ENCODE measurements around the gene TMEM242. TPM values are rescaled to one million over a fixed set of nuclear protein-coding genes. Genes with fewer than 3 reads are reported as not detected.

The TMEM242 gene
- total RNA-seq, 2 donors from 2014 or later = 12.4 to 14.5 TPM

DNA sequence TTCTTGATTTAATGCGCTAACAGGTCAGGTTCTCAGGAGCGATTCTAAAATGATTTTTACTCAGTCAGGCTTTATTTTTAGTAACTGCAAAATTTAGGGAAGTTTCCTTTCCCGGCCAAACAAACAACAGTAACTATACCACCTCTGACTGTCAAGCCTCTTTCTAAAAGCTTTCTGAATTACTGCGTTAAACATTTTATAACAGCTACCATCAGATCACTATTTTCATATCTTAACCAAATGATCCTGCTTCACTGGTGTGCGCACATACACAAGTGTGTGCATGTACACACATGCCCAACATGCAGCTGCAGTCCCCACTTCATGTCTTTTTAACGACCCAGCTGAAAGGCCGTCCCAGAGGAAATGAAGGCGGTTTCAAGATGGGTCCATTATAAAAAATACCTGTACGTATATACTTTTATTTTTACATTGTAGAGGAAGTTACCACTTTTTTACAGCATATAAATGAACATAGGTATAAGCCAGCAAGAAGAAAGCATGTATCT, 25.0 kb downstream of the TMEM242 start:
- intact Hi-C loops (cut with DNase I) = no loop called here
- DNase-seq (no peak), ATAC-seq (no peak)

DNA sequence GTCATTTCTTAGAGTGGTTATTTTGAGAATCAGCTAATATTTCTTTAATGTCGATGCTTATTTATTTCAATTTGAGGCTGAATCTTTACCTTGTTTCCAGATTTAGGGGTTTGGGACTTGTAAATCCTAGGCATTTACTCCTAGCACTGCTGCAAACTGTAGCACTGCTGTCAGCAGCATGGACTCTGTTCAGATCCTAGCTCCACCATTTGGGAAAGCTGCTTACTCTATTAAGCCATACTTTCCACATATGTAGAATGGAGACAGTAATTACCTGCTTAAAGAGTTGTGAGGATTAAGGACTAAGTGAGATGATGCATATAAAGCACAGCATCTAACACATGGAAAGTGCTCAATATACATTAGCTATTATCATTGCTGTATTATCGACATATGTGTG, 28.7 kb downstream of the TMEM242 start:
- DNase-seq (no peak), ATAC-seq (no peak)
- intact Hi-C loops (cut with DNase I) = no loop called here

DNA sequence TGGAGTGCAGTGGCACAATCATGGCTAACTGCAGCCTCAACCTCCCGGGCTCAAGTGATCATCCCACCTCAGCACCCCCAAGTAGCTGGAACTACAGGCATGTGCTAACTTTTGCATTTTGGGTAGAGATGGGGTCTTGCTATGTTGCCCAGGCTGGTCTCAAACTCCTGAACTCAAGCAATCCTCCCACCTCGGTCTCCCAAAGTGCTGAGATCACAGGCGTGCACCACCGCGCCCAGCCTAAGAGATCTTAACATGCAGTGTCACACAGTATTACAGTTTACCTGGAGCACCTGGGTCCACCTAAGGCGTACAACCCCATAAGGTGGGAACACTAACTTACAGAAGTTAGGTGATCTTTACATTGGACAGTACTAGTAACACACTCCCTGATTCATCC, 29.5 kb downstream of the TMEM242 start:
- ATAC-seq (no peak), DNase-seq (no peak)
- intact Hi-C loops (cut with DNase I) = no loop called here

DNA sequence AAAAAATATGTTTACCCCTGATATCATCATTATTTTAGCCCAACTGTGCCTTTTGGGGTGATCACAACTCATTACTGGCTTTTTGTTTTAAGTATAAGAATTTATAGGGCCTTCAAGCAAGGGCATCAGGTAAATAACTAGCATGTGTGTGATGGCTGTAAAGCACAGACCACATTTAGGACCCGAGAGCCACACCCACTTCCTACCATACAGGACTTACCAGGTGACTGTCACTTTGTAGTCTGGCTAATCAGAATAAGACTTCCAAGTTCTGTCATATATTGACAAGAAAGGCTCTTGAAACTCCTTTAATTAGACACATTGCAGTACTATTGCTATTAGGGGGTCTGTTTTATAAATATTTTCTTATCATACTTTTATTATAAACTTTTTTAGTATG, 31.1 kb downstream of the TMEM242 start:
- DNase-seq = no peak
- no peak for ATAC-seq
- intact Hi-C loops (cut with DNase I) = no loop called here

DNA sequence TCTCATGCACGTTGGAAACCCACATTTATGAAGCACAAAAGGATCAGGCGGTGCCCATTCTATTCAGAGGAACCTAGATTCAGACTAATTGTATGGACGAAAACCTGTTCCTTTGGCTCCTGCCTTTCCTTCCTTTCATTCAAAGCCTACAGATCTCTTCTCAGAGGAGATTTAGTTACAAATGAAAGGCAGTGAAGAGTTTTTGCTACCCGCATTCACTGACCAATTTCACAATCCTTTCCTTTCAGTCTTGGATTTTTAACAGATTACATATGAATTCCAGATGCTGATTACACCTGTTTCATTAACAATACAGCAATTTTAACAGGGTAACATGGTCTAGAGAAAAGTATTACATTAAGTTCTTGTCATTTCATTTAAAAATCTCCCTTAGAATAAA, 32.0 kb downstream of the TMEM242 start:
- ATAC-seq (no peak), DNase-seq (no peak)
- intact Hi-C loops (cut with DNase I) = no loop called here

DNA sequence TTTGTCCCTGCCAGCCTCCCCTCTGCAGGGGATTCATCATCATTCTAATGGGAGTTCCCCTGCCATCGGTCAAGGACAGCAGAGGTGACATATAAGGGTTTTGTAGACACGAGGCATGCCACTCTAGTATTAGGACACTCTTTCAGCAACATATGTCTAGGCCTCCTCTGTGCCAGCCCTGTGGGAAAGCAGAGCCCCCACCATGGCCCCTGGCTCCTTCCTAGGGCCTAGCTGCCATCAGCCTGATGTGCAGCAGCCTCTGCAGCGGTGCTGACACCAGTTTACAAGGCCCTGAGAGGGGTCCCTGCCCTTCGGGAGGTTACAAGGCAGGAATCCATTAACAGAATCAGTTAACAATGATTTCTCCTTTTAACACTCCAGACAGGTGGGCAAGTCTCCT, 32.5 kb downstream of the TMEM242 start:
- intact Hi-C loops (cut with DNase I) = no loop called here
- no peak for DNase-seq
- ATAC-seq = no peak

DNA sequence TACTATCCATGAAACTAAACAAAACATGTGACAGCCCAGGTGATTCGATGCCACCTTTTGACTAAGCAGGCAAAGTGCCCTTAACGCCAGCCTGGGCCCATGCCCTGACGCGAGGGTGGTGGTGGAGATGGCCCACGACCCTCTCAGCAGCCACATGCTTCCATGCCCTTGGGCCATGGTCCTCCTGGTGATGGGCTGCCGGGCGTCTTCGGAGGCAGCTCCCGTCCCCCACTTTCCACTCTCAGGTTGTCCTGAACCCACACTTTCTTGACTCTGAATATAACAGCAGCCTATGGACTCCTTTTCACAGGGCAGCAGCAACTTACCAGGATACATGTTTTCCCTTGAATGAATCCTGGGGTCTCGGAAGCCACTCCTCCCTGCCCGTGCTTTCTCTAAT, 33.6 kb downstream of the TMEM242 start:
- ATAC-seq (no peak), DNase-seq (no peak)
- intact Hi-C loops (cut with DNase I) = no loop called here

DNA sequence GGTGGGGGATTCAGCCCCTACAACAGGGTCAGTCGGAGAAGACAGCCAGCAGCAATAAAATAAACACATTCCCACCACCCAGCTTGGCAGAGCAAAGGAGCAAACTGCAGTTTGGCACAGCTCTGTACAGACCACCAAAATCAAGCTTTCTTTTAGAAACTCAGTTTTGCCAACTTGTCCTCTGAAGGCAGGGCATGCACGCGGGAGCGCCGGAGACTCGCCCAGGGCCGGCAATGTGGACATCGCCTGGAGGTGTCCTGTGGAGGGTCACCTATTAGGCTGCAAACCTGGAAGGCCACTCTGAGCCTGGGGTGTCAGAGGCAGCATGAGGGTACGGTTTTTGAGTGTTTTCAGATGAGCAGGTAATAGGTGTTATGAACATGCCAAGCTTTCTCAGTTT, 34.7 kb downstream of the TMEM242 start:
- no peak for DNase-seq
- no peak for ATAC-seq
- intact Hi-C loops (cut with DNase I) = no loop called here

DNA sequence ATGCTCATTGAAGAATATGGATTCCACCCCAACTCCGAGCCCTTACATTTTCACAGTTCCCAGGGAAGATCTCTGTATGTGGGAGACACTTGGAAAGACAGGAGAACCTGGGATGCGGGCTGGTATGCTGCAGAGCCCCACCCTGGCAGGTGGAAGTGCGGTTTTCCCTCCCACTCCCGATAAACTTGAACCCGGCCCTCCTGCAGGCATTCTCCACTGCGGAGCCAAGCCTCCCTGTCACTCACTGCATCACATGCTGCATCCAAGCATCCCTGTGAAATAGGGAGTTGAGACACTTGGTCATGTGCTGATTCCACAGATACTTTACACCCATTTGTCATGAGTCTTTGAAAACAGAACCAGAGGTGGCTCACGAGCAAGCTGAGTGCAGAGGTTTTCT, 35.4 kb downstream of the TMEM242 start:
- no peak for DNase-seq
- intact Hi-C loops (cut with DNase I) = no loop called here
- no peak for ATAC-seq

DNA sequence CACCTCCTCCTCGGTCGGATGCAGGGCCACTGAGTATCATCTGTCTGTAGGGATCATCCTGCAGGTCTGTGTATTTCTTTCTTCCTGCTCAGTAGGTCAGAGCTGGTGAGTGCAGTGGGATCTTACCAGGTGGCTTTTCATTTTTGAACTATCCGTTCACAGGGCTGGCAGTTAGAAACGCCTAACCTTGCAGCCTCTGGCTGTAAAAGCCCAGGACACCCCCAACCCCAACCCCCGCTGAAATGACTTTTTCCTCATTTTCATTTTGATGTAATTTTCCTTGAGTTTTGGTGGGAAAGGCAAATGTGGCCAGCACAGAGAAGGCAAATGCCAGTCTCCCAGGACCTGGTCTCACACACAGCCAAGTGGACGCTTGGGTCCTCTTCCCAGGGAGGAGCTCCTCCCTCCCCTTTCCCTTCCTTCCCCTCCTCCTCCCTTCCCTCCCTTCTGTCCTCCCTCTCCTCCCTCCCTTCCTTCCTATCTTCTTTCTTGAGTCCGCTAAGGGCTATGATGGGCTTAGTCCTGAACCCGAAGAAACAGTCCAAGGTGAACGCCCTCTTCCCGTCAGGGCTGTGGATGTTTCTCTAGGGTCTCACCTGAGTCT, 36.0 kb downstream of the TMEM242 start:
- ATAC-seq = no peak
- DNase-seq = no peak
- intact Hi-C loops (cut with DNase I) = no loop called here

DNA sequence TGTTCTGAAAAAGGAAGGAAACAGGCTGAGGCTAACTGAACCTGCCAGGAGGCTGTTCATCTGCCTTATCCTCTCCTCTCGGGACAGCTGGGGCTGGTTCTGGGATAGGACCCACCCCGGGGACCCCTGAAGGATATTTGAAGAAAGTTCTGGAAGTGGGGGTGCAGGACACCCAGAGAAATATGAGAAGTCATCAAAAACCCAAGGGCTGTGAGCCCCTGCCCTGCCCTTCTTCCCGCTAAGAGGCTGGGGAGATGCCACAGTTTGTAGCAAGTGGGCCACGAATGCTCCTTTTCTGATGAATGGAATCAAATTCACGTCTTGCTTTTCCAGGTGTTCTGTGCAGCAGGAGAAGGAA, 37.9 kb downstream of the TMEM242 start:
- intact Hi-C loops (cut with DNase I) = no loop called here
- ATAC-seq (no peak), DNase-seq (no peak)

DNA sequence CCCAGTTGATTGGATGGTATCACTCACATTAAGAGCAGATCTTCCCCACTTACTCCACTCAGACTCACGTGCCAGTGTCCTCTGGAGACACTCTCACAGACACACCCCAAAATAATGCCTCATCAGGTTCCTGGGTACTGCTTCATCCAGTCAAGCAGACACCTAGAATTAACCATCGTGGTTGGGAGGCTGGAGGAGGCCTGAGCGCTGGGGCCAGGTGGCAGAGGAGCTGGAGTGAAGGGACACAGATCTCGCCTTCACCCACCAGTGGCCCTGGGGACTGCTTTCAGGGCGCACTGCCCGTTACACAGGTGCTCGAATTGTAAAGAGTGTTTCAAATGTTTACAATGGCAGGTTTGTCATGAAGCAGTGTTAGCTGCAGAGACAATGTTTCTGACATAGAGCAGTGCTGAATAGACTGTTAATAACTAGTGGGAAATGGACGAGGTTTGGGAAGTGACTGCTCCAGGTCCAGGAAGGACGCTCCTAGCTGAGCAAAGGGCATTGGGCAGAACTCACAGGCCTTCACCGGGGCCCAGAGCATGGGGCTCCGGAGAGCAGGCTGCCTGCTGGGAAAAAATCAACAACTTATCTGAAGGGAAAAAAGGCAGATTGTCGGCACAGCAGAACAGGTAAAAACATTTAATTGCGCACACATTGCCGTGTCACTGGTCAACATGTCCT, 38.4 kb downstream of the TMEM242 start:
- ATAC-seq (no peak), DNase-seq (no peak)
- intact Hi-C loops (cut with DNase I) = no loop called here

DNA sequence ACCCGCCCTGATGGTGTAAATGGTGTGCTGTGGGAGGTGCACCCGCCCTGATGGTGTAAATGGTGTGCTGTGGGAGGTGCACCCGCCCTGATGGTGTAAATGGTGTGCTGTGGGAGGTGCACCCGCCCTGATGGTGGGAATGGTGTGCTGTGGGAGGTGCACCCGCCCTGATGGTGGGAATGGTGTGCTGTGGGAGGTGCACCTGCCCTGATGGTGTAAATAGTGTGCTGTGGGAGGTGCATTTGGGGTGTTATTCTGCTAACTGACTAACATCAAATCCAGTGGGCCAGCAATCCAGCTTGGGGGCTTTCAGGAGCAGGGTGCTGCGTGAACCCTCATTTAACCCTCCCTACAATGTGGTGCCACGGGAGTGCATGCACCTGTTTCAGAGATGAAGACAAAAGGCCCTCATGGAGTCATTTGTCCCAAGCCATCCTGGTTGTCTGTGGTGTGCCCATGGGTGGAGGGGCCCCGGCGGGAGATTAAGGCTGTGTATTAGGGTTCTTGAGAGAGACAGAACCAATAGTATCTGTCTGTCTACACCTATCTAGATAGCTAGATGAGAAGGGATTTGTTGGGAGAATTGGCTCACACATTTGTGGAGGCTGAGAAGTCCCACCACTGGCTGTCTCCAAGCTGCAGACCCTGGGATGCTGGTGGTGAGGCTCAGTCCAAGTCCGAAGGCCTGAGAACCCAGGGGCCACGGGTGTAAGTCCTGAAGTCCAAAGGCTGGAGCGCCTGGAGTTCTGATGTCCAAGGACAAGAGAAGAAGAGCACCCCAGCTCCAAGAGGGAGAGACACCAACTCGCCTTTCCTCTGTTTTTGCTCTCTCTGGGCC, 39.2 kb downstream of the TMEM242 start:
- ATAC-seq = no peak
- intact Hi-C loops (cut with DNase I) = no loop called here

DNA sequence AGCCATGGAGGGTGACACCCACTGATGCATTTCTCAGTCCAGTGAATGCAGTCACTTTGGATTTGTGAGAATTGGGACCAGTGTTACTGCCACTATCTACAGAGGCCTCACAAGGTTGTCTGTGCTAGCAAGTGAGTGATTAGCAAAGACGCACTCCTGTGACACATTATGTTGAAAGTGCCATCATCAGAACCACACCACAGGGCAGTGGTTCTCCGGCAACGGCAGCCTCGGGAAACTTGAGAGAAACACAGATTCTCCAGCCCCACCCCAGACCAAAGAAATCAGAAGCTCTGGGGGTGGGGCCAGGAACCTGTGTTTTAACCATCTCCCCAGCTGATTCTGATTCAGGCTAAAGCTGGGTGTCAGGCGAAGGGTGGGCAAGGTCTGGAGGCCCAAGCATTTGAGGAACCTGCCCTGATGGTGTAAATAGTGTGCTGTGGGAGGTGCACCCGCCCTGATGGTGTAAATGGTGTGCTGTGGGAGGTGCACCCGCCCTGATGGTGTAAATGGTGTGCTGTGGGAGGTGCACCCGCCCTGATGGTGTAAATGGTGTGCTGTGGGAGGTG, 39.9 kb downstream of the TMEM242 start:
- ATAC-seq (no peak), DNase-seq (no peak)
- intact Hi-C loops (cut with DNase I) = no loop called here

More for the DNA sequence above, 39.2 kb downstream of the TMEM242 start:
- DNase-seq = no peak

DNA sequence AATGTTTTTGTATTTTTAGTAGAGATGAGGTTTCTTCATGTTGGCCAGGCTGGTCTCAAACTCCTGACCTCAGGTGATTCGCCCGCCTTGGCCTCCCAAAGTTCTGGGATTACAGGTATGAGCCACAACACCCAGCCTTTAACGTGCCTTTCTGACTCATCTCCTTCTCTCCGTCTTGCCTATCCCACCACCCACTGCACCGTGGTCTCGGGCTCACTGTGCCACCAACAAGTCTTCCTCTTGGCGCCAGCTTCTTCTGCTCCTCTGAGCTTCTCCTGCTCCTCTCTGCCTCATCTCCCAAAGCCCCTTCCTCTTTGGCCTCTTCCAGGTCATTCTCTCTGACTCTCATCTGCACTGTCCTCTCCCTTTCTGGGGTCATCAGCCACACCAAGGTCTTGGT, 41.0 kb downstream of the TMEM242 start:
- ATAC-seq = no peak
- no peak for DNase-seq
- intact Hi-C loops (cut with DNase I) = no loop called here

DNA sequence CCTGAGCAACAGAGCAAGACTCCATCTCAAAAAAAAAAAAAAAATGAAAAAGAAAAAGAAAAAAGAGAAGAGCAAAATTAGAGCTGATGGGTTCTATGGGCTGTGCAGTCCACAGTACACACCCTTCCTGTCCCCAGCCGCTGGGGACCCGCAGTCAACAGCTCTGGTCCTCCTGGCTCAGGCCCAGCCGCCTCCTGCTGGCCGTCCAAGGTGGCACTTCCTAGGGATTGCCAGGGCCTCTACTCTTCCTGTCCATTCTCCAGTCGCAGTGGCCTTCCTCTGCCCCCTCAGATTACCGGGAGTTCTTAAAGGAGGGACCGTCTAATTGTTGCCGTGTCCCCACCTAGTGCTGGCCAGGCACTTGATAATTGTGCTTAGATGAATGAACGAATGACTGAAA, 41.7 kb downstream of the TMEM242 start:
- DNase-seq (peak; percentile 57), ATAC-seq (no peak)
- intact Hi-C loops (cut with DNase I) = no loop called here

DNA sequence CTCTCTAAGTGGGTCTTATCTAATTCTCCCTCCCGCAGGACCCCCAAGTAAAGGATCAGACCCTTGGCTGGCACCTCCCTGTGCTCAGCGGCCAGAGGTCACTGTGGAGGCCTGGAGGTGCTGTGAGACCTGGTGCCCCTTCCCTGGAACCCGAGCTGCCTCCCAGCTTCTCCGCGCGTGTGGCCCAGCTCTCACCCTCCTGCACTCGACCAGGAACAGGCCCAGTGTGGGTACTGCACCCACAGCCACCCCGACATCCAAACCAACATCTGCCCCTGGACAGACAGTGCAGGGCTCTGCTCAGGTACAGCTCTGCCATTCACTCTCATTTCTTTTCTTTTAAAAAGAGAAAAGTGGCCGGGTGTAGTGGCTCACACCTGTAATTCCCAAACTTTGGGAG, 42.4 kb downstream of the TMEM242 start:
- DNase-seq (no peak), ATAC-seq (no peak)
- intact Hi-C loops (cut with DNase I) = no loop called here

DNA sequence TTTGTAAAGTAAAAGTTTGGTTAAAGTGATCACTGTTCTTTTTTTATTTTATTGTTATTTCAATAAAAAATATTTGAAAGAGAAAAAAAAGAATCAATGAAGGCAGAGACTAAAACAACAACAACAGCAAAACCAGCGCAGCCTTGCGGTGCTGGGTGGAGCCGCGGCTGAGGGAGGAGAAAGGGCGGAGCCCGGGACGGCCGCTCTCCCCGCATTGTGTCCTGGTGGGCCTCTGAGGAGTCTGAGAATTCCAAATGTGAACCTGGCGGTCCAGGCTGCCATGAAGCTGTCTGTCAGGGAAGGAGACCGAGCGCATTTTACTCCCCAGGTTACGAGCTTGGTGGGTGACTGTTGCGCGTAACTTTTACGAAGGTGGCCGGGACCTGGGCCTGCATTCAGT, 43.2 kb downstream of the TMEM242 start:
- intact Hi-C loops (cut with DNase I) = no loop called here
- no peak for ATAC-seq
- no peak for DNase-seq

DNA sequence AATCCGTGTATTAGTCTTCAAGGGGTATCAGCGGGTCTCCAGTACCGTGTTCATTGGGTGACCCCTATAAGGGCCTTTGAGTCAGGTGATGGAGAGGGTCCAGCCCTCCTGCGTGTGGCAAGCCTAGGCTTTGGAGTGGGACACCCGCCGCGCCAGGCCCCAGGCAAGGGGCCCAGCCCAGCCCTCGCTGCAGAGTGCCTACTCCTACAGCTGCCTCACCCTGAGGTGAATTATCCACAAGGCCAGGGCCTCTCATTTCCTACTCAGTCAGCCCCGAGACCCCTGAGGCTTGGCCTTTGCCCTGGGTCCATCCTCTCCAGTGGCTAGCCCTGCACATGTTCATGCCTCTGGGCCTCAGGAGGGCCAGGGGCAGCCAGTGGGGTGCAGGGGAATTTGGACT, 45.1 kb downstream of the TMEM242 start:
- ATAC-seq (no peak), DNase-seq (no peak)
- intact Hi-C loops (cut with DNase I) = loop anchor here (10.0 kb wide), 1 partner anchor 243 kb away; no protein-coding TSS in a partner anchor

DNA sequence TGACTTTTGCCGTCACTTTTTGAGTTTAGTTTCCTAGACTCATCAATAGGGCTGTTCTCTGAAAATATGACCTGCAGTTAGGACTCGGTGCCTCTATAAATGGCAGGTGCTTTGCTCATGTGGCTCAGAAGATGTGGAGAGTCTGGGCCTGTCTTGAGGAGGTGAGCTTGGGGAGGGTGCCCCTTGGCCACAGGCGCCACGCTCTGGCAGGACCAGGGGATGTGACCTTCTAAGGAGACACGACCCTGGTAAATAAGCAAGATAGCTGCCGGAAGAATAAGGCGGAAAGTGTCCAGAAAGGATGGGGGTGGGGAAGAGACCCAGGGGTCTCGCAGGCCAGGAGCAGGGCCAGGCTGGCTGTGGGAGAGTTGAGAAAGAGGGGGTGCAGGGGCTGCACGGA, 46.6 kb downstream of the TMEM242 start:
- intact Hi-C loops (cut with DNase I) = loop anchor here (10.0 kb wide), 1 partner anchor 242 kb away; no protein-coding TSS in a partner anchor
- ATAC-seq (no peak), DNase-seq (no peak)

All from left cardiac atrium (tissue), 4 donors.